ENCODE data around the gene AP4M1.

DNA sequence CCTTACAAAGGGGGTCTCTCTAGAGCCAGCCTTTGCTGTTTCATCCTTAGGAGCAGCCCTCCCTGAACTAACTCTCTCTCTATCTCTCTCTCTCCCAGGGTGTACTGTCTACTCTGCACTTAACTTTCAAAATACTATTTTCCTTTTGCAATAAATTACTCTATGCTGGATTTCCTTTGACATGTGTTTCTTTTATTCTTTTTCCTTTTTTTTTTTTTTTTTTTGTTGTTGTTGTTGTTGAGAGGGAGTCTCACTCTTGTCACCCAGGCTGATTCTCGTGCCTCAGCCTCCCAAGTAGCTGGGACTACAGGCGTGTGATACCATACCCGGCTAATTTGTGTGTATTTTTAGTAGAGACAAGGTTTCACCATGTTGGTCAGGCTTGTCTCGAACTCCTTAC is 18.5 kb upstream of the AP4M1 start:
- TF ChIP-seq L3MBTL2 (conservative IDR thresholded peaks at IDR 0.05) (no peak), SP1 (IDR thresholded peaks at IDR 0.05) (no peak), FOXA1 (IDR thresholded peaks at IDR 0.05) (no peak), ELF4 (IDR thresholded peaks at IDR 0.05) (no peak), NFRKB (IDR thresholded peaks at IDR 0.05) (no peak)
- TF ChIP-seq, protein P1, sequence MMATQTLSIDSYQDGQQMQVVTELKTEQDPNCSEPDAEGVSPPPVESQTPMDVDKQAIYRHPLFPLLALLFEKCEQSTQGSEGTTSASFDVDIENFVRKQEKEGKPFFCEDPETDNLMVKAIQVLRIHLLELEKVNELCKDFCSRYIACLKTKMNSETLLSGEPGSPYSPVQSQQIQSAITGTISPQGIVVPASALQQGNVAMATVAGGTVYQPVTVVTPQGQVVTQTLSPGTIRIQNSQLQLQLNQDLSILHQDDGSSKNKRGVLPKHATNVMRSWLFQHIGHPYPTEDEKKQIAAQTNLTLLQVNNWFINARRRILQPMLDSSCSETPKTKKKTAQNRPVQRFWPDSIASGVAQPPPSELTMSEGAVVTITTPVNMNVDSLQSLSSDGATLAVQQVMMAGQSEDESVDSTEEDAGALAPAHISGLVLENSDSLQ (IDR thresholded peaks at IDR 0.05): peak; percentile 15; the same call in 1 of the 2 replicates

Measured in HEK293T (cell line).